HFFc6 (cell line): ENCODE results near the gene FNDC1. TPM values are rescaled to one million over a fixed set of nuclear protein-coding genes. Genes with fewer than 3 reads are reported as not detected.
"Not testable (repeated sequence)": the region's sequence is repeated elsewhere in the genome, so short reads cannot be mapped to it uniquely, and the experiment has no call there.

Experiments used
- DNase-seq: peaks from one replicate; pipeline ENCODE4 v3.0.0-alpha.2; 2018
- H3K27ac Mint-ChIP-seq: 2 replicates; pipeline ENCODE4 v1.8.0; 2020; ENCODE audit warnings: mild to moderate bottlenecking, mixed read lengths
- H3K27me3 Mint-ChIP-seq: 2 replicates; pipeline ENCODE4 v1.8.0; 2021; ENCODE audit warnings: mild to moderate bottlenecking, moderate library complexity, mixed read lengths; ENCODE audit not compliant: insufficient read depth
- H3K36me3 Mint-ChIP-seq: 2 replicates; pipeline ENCODE4 v1.8.0; 2021; ENCODE audit warnings: low read depth, mixed read lengths
- H3K4me1 Mint-ChIP-seq: 2 replicates; pipeline ENCODE4 v1.8.0; 2020; ENCODE audit warnings: low read depth, mixed read lengths
- H3K4me3 Mint-ChIP-seq: 2 replicates; pipeline ENCODE4 v1.8.0; 2020; ENCODE audit warnings: mild to moderate bottlenecking, moderate library complexity, mixed read lengths
- H3K9me3 Mint-ChIP-seq: 2 replicates; pipeline ENCODE4 v1.8.0; 2020; ENCODE audit warnings: mild to moderate bottlenecking, mixed read lengths
- CTCF ChIP-seq: fragments of 200-600 bp; sonication (generic); IDR thresholded peaks from 2 replicates; pipeline ENCODE4 v1.5.0; 2021; ENCODE audit warnings: antibody characterized with exemption, mild to moderate bottlenecking
- long read RNA-seq: library from polyadenylated mRNA; unstranded; transcript quantifications from one replicate; pipeline ENCODE4 v2.0.0, GENCODE V29; 2019
- total RNA-seq, 6 experiments: library from RNA; stranded (reverse); fragmentation: NEBNext Ultra II Directional; extraction: Animal tissue kit (Norgen Biotek cat#: 25700); gene quantifications; 2 replicates in 1 of 6; 3 replicates in 5 of 6; pipeline ENCODE4 v1.2.3, GENCODE V29; 2021

FNDC1 gene
- total RNA-seq, result not detected
- long read RNA-seq, result 0 reads

GRCh38 chr6:159169193-159169555, at the start of gene FNDC1:
FNDC1 (plus strand) TSS chr6:159169400; CDS start chr6:159169597, 197 bp downstream.
- H3K4me1 Mint-ChIP-seq, result peaks cover 30% of the 10 kb centered on the region
- no peak for TF ChIP-seq CTCF
- H3K27me3 Mint-ChIP-seq, result peaks cover 58% of the 10 kb centered on the region
- H3K4me3 Mint-ChIP-seq, result peak within 1 kb of the TSS; percentile 76; the same call in 1 of the 2 replicates
- H3K9me3 Mint-ChIP-seq, result no peaks in the 10 kb centered on the region; the same call in 1 of the 2 replicates
- no peaks in the 10 kb centered on the region for H3K36me3 Mint-ChIP-seq
- no peak for DNase-seq
- H3K27ac Mint-ChIP-seq, result no peak within 1 kb of the TSS

GRCh38 chr6:159119791-159120190, 49.4 kb upstream of the FNDC1 start:
- peaks cover 10% of the 10 kb centered on the region; the same call in 1 of the 2 replicates for H3K4me1 Mint-ChIP-seq
- TF ChIP-seq CTCF, result no peak
- H3K27ac Mint-ChIP-seq, result no peak overlapping the region

GRCh38 chr6:159121486-159121885, 47.7 kb upstream of the FNDC1 start:
- no peak overlapping the region for H3K4me3 Mint-ChIP-seq
- no peaks in the 10 kb centered on the region for H3K9me3 Mint-ChIP-seq
- DNase-seq, result no peak
- H3K4me1 Mint-ChIP-seq, result peaks cover 10% of the 10 kb centered on the region; the same call in 1 of the 2 replicates
- no peak for TF ChIP-seq CTCF
- peaks cover 22% of the 10 kb centered on the region for H3K27me3 Mint-ChIP-seq
- no peak overlapping the region for H3K27ac Mint-ChIP-seq
- no peaks in the 10 kb centered on the region for H3K36me3 Mint-ChIP-seq

More at GRCh38 chr6:159119791-159120190, 49.4 kb upstream of the FNDC1 start:
- Mint-ChIP-seq H3K27me3 (peaks cover 22% of the 10 kb centered on the region), H3K4me3 (no peak overlapping the region), H3K9me3 (no peaks in the 10 kb centered on the region), H3K36me3 (no peaks in the 10 kb centered on the region)
- no peak for DNase-seq

- no peak for DNase-seq
- Mint-ChIP-seq H3K4me1 (peaks cover 2% of the 10 kb centered on the region; the same call in 1 of the 2 replicates), H3K36me3 (no peaks in the 10 kb centered on the region), H3K27me3 (peaks cover 26% of the 10 kb centered on the region), H3K27ac (no peak overlapping the region), H3K9me3 (no peaks in the 10 kb centered on the region), H3K4me3 (no peak overlapping the region)
- TF ChIP-seq CTCF, result no peak
Measured at GRCh38 chr6:159122453-159122852, 46.7 kb upstream of the FNDC1 start.

- H3K4me3 Mint-ChIP-seq, H3K4me1 Mint-ChIP-seq, DNase-seq, H3K9me3 Mint-ChIP-seq, H3K36me3 Mint-ChIP-seq, H3K27ac Mint-ChIP-seq: not testable (repeated sequence)
- H3K27me3 Mint-ChIP-seq, result peaks cover 28% of the 10 kb centered on the region
Measured at GRCh38 chr6:159123831-159124230, 45.4 kb upstream of the FNDC1 start.

GRCh38 chr6:159125014-159125609, 44.1 kb upstream of the FNDC1 start:
- Mint-ChIP-seq H3K27ac (no peak overlapping the region), H3K36me3 (no peaks in the 10 kb centered on the region), H3K9me3 (no peaks in the 10 kb centered on the region), H3K4me1 (no peaks in the 10 kb centered on the region), H3K27me3 (peaks cover 27% of the 10 kb centered on the region), H3K4me3 (no peak overlapping the region)
- DNase-seq, result no peak
- TF ChIP-seq CTCF, result peak; percentile 65
